ENCODE results near the gene C4orf54. TPM values are rescaled to one million over a fixed set of nuclear protein-coding genes. Genes with fewer than 3 reads are reported as not detected.

The C4orf54 gene
- 10.6 TPM for total RNA-seq

GRCh38 chr4:99657798-99658197 is at the start of gene C4orf54:
TSS of gene C4orf54 (minus strand) at chr4:99657828. CDS start at chr4:99654648, 3,180 bp downstream.

Other genes starting within 250 kb of the C4orf54 start
- 1.1 TPM for gene ADH7, start 222.5 kb downstream of the C4orf54 start, total RNA-seq
- not detected for gene C4orf17, start 146.8 kb downstream of the C4orf54 start, total RNA-seq
- gene TRMT10A, start 93.8 kb downstream of the C4orf54 start, total RNA-seq, result 15.4 TPM
- 1.6 TPM for gene MTTP, start 83.0 kb downstream of the C4orf54 start, total RNA-seq
- gene DAPP1, start 159.0 kb upstream of the C4orf54 start, total RNA-seq, result 3.1 TPM
- gene LAMTOR3, start 236.6 kb upstream of the C4orf54 start, total RNA-seq, result 113 TPM